ENCODE results near the gene DCTPP1.

- TF ChIP-seq TAF1 (IDR thresholded peaks at IDR 0.05; ENCODE audit: low read depth, low read length) (no peak), POLR2A (IDR thresholded peaks at IDR 0.05; ENCODE audit: low read depth, low read length) (no peak), POLR2AphosphoS5 (IDR thresholded peaks at IDR 0.05; ENCODE audit: low read depth, low read length) (no peak), POU2F2 (IDR thresholded peaks at IDR 0.05; ENCODE audit: low read depth, low read length) (no peak), PAX5 (IDR thresholded peaks at IDR 0.05; ENCODE audit: insufficient read depth, low read length, severe bottlenecking) (no peak)
These were observed 10.0 kb upstream of the DCTPP1 start for GRCh38 chr16:30439720-30440348.
